ENCODE data around the gene PNMA6E.
A peak's percentile ranks its signal among the peaks of the same experiment; 100 is the strongest.

The PNMA6E gene

DNA sequence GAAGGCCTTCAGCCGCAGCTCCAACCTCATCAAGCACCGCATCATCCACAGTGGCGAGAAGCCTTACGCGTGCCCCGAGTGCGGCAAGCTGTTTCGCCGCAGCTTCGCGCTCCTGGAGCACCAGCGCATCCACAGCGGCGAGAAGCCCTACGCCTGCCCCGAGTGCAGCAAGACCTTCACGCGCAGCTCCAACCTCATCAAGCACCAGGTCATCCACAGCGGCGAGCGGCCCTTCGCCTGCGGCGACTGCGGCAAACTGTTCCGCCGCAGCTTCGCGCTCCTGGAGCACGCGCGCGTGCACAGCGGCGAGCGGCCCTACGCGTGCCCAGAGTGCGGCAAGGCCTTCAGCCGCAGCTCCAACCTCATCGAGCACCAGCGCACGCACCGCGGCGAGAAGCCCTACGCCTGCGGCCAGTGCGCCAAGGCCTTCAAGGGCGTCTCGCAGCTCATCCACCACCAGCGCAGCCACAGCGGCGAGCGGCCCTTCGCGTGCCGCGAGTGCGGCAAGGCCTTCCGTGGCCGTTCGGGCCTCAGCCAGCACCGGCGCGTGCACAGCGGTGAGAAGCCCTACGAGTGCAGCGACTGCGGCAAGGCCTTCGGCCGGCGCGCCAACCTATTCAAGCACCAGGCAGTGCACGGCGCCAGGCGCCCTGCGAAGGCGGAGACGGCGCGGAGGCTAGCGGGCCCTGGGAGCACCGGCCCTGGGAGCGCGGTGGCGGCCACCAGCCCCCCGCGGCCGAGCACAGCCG is 19.9 kb upstream of the PNMA6E start:
- H3K4me3 ChIP-seq (replicated peaks; ENCODE audit: low read depth, low read length): no peak overlapping the region
- TF ChIP-seq, protein P1, sequence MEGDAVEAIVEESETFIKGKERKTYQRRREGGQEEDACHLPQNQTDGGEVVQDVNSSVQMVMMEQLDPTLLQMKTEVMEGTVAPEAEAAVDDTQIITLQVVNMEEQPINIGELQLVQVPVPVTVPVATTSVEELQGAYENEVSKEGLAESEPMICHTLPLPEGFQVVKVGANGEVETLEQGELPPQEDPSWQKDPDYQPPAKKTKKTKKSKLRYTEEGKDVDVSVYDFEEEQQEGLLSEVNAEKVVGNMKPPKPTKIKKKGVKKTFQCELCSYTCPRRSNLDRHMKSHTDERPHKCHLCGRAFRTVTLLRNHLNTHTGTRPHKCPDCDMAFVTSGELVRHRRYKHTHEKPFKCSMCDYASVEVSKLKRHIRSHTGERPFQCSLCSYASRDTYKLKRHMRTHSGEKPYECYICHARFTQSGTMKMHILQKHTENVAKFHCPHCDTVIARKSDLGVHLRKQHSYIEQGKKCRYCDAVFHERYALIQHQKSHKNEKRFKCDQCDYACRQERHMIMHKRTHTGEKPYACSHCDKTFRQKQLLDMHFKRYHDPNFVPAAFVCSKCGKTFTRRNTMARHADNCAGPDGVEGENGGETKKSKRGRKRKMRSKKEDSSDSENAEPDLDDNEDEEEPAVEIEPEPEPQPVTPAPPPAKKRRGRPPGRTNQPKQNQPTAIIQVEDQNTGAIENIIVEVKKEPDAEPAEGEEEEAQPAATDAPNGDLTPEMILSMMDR (IDR thresholded peaks at IDR 0.05; ENCODE audit: low read length, missing control alignments): no peak
- no peak for DNase-seq (ENCODE audit: low read depth)

- H3K4me3 ChIP-seq (replicated peaks; ENCODE audit: low read depth, low read length): no peak overlapping the region
- no peak for DNase-seq (ENCODE audit: low read depth)
- TF ChIP-seq, protein P1 (IDR thresholded peaks at IDR 0.05; ENCODE audit: low read length, missing control alignments): no peak
These were observed 16.5 kb upstream of the PNMA6E start for GRCh38 chrX:153417637-153418036.

DNA sequence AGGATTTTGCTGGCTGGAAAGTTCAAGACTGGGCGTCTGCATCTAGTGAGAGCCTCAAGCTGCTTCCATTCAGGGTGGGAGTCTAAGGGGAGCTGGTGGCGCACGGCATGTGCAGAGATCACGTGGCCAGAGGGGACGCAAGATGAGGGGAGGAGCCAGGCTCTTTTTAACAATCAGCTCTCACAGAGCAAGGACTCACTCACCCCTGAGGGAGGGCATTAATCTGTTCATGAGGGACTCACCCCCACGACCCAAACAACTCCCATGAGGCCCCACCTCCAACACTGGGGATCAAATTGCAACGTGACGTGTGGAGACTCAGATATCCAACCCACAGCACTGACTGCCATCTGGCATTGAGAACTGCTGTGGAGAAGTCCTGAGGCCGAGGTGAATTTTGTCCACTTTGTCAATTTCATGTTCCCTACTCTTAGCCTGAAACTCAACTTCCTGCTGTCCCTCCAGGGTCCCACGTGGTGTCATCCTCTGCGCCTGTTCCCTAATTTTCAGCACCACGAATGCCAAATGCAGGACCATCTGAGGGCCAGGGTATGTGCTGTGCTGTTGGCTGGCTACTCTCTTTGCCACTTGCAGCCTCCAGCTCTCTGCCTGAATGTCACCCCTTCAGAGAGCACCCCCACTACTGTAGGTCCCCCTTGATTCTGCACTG is 15.8 kb upstream of the PNMA6E start:
- H3K4me3 ChIP-seq (replicated peaks; ENCODE audit: low read depth, low read length): no peak overlapping the region
- DNase-seq (ENCODE audit: low read depth): no peak
- TF ChIP-seq, protein P1 (IDR thresholded peaks at IDR 0.05; ENCODE audit: low read length, missing control alignments): no peak

- H3K4me3 ChIP-seq (replicated peaks; ENCODE audit: low read depth, low read length): no peak overlapping the region
- DNase-seq (ENCODE audit: low read depth): peak; percentile 18
- TF ChIP-seq, protein P1 (IDR thresholded peaks at IDR 0.05; ENCODE audit: low read length, missing control alignments): no peak
These were observed 13.8 kb upstream of the PNMA6E start for GRCh38 chrX:153414856-153415510.

DNA sequence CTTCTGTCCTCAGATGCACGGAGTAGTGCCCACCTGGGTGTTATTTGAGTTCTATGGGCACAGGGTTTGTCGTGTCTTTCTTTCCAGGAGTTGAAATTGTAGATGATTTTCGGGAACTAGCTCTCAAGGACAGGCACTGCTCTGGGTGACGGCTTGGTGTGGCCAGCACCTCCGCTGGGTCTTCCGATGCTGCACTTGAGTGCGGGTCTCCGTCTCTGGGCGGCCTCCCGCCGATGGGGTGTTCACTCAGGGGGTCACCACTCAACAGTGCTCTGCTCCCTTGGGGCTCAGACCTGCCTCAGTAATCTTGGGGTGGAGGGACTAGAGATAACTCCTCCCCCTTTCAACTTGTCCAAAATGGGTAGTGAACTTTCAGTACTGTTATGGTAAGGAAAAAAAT is 12.6 kb upstream of the PNMA6E start:
- TF ChIP-seq, protein P1 (IDR thresholded peaks at IDR 0.05; ENCODE audit: low read length, missing control alignments): no peak
- no peak for DNase-seq (ENCODE audit: low read depth)
- H3K4me3 ChIP-seq (replicated peaks; ENCODE audit: low read depth, low read length): no peak overlapping the region

- no peak for DNase-seq (ENCODE audit: low read depth)
- TF ChIP-seq, protein P1 (IDR thresholded peaks at IDR 0.05; ENCODE audit: low read length, missing control alignments): no peak
- no peak overlapping the region for H3K4me3 ChIP-seq (replicated peaks; ENCODE audit: low read depth, low read length)
These were observed 11.9 kb upstream of the PNMA6E start for GRCh38 chrX:153412746-153413720.
